ENCODE results near the gene NRCAM.

NRCAM gene

GRCh38 chr7:108296911-108297310, 159.3 kb downstream of the NRCAM start:
- Histone ChIP-seq H3K4me3 (ENCODE audit: low read depth, low read length) (no peak overlapping the region), H3K4me1 (peaks cover 5% of the 10 kb centered on the region), H3K4me2 (ENCODE audit: low read length) (no peak overlapping the region), H3K9ac (no peak overlapping the region), H3K27me3 (ENCODE audit: control insufficient read depth, insufficient read depth, low read length) (no peaks in the 10 kb centered on the region), H3K9me3 (ENCODE audit: control insufficient read depth, low read length) (no peaks in the 10 kb centered on the region), H2AFZ (no peak overlapping the region), H3K79me2 (peaks cover 3% of the 10 kb centered on the region), H3K27ac (no peak overlapping the region), H3K36me3 (ENCODE audit: control insufficient read depth, insufficient read depth, low read length) (no peaks in the 10 kb centered on the region)
- TF ChIP-seq CTCF (IDR thresholded peaks at IDR 0.05): no peak

- no peak overlapping the region for H3K4me2 ChIP-seq (ENCODE audit: low read length)
- H3K36me3 ChIP-seq (ENCODE audit: control insufficient read depth, insufficient read depth, low read length): no peaks in the 10 kb centered on the region
- TF ChIP-seq CTCF (IDR thresholded peaks at IDR 0.05): no peak
- no peak overlapping the region for H3K9ac ChIP-seq
- no peaks in the 10 kb centered on the region for H3K9me3 ChIP-seq (ENCODE audit: control insufficient read depth, low read length)
- H2AFZ ChIP-seq: no peak overlapping the region
- H3K27me3 ChIP-seq (ENCODE audit: control insufficient read depth, insufficient read depth, low read length): no peaks in the 10 kb centered on the region
- no peak overlapping the region for H3K27ac ChIP-seq
- no peak overlapping the region for H3K4me3 ChIP-seq (ENCODE audit: low read depth, low read length)
- H3K4me1 ChIP-seq: peaks cover 8% of the 10 kb centered on the region
- H3K79me2 ChIP-seq: peaks cover 3% of the 10 kb centered on the region
Measured at GRCh38 chr7:108294595-108294994, 161.6 kb downstream of the NRCAM start.

DNA sequence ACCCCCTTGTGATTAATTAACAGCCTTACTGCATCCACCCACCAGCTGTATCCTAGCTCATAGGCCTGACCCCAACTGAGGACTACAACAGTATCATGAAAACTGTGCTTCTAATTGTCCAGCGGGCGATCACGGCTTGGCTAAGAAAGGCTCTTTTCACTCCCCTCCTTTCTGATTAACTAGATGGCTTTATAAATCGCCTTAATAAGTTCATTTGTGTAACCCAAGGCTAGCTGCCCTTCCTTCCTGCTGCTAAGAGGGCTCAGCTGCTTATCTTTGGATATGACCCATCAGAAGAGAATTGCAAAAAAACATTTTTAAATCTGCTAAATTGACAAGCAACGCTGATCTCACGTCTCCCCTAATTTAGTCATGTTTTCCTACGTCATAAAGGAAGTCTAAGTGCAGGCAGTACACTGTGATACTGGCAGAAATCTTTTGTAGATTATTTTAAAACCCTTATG, 163.1 kb downstream of the NRCAM start:
- no peaks in the 10 kb centered on the region for H3K36me3 ChIP-seq (ENCODE audit: control insufficient read depth, insufficient read depth, low read length)
- H3K4me1 ChIP-seq: peaks cover 4% of the 10 kb centered on the region
- H3K9ac ChIP-seq: no peak overlapping the region
- H3K79me2 ChIP-seq: peaks cover 3% of the 10 kb centered on the region
- no peaks in the 10 kb centered on the region for H3K27me3 ChIP-seq (ENCODE audit: control insufficient read depth, insufficient read depth, low read length)
- H2AFZ ChIP-seq: no peak overlapping the region
- no peak overlapping the region for H3K4me3 ChIP-seq (ENCODE audit: low read depth, low read length)
- H3K27ac ChIP-seq: no peak overlapping the region
- H3K9me3 ChIP-seq (ENCODE audit: control insufficient read depth, low read length): no peaks in the 10 kb centered on the region
- no peak for TF ChIP-seq CTCF (IDR thresholded peaks at IDR 0.05)
- H3K4me2 ChIP-seq (ENCODE audit: low read length): no peak overlapping the region

- TF ChIP-seq CTCF (IDR thresholded peaks at IDR 0.05): no peak
- H3K4me2 ChIP-seq (ENCODE audit: low read length): no peak overlapping the region
Measured at GRCh38 chr7:108292541-108292940, 163.7 kb downstream of the NRCAM start.

DNA sequence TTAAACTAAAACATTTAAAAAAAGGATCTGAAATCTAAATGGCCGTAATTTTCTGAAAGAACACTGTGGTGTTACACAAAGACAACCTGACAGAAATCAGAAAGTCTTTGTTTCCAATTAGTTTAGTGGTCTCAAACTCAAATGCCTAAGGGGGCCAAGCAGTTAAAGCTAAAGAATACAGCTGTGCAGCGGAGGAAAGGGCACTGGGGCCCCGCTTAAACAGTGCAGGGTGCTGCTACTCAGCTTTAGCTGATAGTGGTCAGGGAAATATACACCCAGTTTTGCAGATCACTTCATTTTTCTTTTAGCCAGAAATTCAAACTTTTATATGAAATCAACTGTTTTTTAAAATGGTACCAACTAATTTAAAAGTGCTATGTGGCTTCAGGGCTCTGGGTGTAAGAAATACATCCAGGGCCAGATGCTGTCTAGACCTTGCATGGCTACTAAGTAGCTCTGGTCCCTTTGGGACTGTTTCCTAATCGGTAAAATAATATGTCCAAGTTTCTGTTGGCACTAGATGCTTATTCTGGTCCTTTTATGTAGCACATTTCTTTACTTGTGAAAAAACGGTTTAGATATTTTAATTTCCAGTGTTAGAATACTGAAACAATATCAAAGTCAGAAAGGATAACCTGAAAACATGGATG, 164.3 kb downstream of the NRCAM start:
- H3K27ac ChIP-seq: no peak overlapping the region
- no peak for TF ChIP-seq CTCF (IDR thresholded peaks at IDR 0.05)

More at GRCh38 chr7:108292541-108292940, 163.7 kb downstream of the NRCAM start:
- Histone ChIP-seq H3K27ac (no peak overlapping the region), H2AFZ (no peak overlapping the region), H3K4me3 (ENCODE audit: low read depth, low read length) (no peak overlapping the region), H3K36me3 (ENCODE audit: control insufficient read depth, insufficient read depth, low read length) (no peaks in the 10 kb centered on the region), H3K27me3 (ENCODE audit: control insufficient read depth, insufficient read depth, low read length) (no peaks in the 10 kb centered on the region), H3K9me3 (ENCODE audit: control insufficient read depth, low read length) (peaks cover 3% of the 10 kb centered on the region), H3K79me2 (peaks cover 3% of the 10 kb centered on the region), H3K9ac (no peak overlapping the region), H3K4me1 (peaks cover 4% of the 10 kb centered on the region)

More for the DNA sequence above, 164.3 kb downstream of the NRCAM start:
- Histone ChIP-seq H3K9ac (no peak overlapping the region), H3K9me3 (ENCODE audit: control insufficient read depth, low read length) (peaks cover 3% of the 10 kb centered on the region), H3K27me3 (ENCODE audit: control insufficient read depth, insufficient read depth, low read length) (no peaks in the 10 kb centered on the region), H3K4me1 (peaks cover 4% of the 10 kb centered on the region), H2AFZ (no peak overlapping the region), H3K79me2 (peaks cover 3% of the 10 kb centered on the region), H3K4me3 (ENCODE audit: low read depth, low read length) (no peak overlapping the region), H3K36me3 (ENCODE audit: control insufficient read depth, insufficient read depth, low read length) (no peaks in the 10 kb centered on the region), H3K4me2 (ENCODE audit: low read length) (no peak overlapping the region)

Data from parathyroid adenoma (tissue), 2 donors.